Peyer's patch (tissue), 4 donors: ENCODE measurements around the gene RASA3. TPM values are rescaled to one million over a fixed set of nuclear protein-coding genes. Genes with fewer than 3 reads are reported as not detected.
"Not testable (repeated sequence)": the region's sequence is repeated elsewhere in the genome, so short reads cannot be mapped to it uniquely, and the experiment has no call there.

Experiments
- DNase-seq, 3 donors: peaks; one replicate each; pipeline ENCODE4 v3.0.0-alpha.2; 2017 to 2019
- H3K27ac ChIP-seq, 4 donors: fragments of 200-600 bp; sonication (generic); one replicate each; pipeline ENCODE4 v1.5.1; 2016 to 2019
- H3K27me3 ChIP-seq, 2 donors: fragments of 200-600 bp; sonication (generic); one replicate each; pipeline ENCODE4 v1.5.1; 2019
- H3K36me3 ChIP-seq, 3 donors: fragments of 200-600 bp; sonication (generic); one replicate each; pipeline ENCODE4 v1.5.1; 2016 to 2019
- H3K4me1 ChIP-seq, 4 donors: fragments of 200-600 bp; sonication (generic); one replicate each; pipeline ENCODE4 v1.5.1; 2016 to 2019
- H3K4me3 ChIP-seq, 4 donors: fragments of 200-600 bp; sonication (generic); 1 replicate in 3 of 4; 2 replicates in 1 of 4; pipeline ENCODE4 v1.5.1; 2016 to 2019; ENCODE audit warnings: mild to moderate bottlenecking in 1 of 4
- H3K9me3 ChIP-seq, 4 donors: fragments of 200-600 bp; sonication (generic); one replicate each; pipeline ENCODE4 v1.5.1; 2016 to 2019; ENCODE audit warnings: mild to moderate bottlenecking in 1 of 4
- POLR2A ChIP-seq, 2 donors: fragments of 450-650 bp; IDR thresholded peaks; one replicate each; pipeline ENCODE4 v1.5.1; 2017; ENCODE audit warnings: antibody characterized with exemption in 2 of 2, mild to moderate bottlenecking in 2 of 2, moderate library complexity in 2 of 2
- total RNA-seq, 4 donors: library from RNA; depleted of rRNA; stranded (reverse); fragments of >200 nt; gene quantifications; one replicate each; pipeline ENCODE4 v1.1.0, GENCODE V29; 2016
- TF ChIP-seq, protein P1 (sequence below), 6 experiments: fragments of 450-650 bp in 4 of 6; fragments of 200-600 bp in 2 of 6; sonication (generic) in 1 of 6; IDR thresholded peaks; one replicate each; pipeline ENCODE4 v1.5.1; 2017 to 2019; ENCODE audit warnings: antibody characterized with exemption in 6 of 6, mild to moderate bottlenecking in 3 of 6, moderate library complexity in 1 of 6

Gene RASA3
- total RNA-seq, 4 donors from 2014 or later, result 3.5 to 41.3 (median 6.9) TPM

DNA sequence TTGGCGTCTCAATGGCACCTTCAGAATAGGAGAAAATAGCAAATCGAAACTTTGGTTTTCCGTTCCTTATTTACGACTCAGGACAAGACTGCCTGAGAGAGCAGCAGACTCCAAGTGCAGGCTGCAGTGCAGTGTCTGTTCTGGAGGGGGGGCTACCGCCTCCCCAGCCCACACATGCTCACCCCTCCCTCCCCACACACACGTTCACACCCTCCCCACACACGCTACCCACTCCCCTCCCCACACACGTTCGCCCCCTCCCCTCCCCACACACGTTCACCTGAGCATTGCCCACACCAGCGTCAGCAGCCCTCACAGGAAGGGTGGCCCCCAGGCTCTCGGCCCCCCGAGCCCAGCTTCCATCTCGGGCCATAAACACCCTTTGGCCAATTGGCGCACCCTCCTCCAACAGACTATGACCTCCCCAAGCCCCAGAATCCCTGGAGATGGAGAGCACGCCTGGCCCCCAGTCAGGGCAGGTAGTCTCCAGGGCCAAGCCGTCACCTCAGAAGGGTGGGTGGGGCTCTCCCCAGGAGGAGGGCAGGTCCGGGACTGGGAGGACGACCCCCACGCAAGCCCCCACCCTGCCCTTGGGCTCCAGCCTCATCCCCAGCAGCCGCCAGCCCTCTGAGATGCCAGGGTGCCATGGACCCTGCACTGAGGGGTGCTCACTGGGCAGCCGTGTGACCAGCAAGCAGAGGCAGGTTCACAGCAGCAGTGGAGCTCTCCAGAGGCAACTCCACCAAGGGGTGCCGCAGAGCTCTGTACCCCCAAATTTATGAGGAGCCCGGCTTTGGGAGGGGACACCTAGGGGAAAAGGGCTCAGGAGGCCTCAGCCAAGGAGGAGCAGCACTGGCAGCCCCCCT, 27.5 kb downstream of the RASA3 start:
- H3K27me3 ChIP-seq, result no peaks in the 10 kb centered on the region
- peaks cover 0 to 25% (median 20%) of the 10 kb centered on the region in 4 donors for H3K4me1 ChIP-seq
- no peak overlapping the region for H3K4me3 ChIP-seq
- no peak for DNase-seq
- H3K27ac ChIP-seq, result no peak overlapping the region
- no peaks in the 10 kb centered on the region for H3K9me3 ChIP-seq
- TF ChIP-seq, protein P1, sequence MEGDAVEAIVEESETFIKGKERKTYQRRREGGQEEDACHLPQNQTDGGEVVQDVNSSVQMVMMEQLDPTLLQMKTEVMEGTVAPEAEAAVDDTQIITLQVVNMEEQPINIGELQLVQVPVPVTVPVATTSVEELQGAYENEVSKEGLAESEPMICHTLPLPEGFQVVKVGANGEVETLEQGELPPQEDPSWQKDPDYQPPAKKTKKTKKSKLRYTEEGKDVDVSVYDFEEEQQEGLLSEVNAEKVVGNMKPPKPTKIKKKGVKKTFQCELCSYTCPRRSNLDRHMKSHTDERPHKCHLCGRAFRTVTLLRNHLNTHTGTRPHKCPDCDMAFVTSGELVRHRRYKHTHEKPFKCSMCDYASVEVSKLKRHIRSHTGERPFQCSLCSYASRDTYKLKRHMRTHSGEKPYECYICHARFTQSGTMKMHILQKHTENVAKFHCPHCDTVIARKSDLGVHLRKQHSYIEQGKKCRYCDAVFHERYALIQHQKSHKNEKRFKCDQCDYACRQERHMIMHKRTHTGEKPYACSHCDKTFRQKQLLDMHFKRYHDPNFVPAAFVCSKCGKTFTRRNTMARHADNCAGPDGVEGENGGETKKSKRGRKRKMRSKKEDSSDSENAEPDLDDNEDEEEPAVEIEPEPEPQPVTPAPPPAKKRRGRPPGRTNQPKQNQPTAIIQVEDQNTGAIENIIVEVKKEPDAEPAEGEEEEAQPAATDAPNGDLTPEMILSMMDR (IDR thresholded peaks at IDR 0.05), result no peak
- no peak for TF ChIP-seq POLR2A (IDR thresholded peaks at IDR 0.05)
- no peaks in the 10 kb centered on the region for H3K36me3 ChIP-seq

DNA sequence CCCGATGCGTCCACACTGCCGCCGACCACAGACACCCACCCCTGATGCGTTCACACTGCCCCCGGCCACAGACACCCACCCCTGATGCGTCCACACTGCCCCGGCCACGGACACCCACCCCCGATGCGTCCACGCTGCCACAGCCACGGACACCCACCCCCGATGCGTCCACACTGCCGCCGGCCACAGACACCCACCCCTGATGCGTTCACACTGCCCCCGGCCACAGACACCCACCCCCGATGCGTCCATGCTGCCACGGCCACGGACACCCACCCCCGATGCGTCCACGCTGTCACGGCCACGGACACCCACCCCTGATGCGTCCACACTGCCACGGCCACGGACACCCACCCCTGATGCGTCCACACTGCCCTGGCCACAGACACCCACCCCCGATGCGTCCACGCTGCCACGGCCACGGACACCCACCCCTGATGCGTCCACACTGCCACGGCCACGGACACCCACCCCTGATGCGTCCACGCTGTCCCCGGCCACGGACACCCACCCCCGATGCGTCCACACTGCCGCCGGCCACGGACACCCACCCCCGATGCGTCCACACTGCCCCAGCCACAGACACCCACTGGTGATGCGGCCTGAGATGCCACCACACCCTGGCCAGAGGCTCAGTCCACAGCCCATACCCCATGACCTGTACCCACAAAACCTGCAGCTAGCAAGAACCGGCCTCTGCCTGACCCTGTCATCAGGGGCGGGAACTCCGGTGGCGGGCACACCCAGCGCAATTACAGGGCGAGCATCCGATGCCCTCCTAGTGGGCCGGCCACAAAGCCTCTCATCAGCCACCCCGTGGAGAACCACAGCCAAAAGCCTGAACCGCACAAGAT, 28.4 kb downstream of the RASA3 start:
- no peak overlapping the region for H3K27ac ChIP-seq
- TF ChIP-seq POLR2A (IDR thresholded peaks at IDR 0.05), result no peak
- TF ChIP-seq, protein P1 (IDR thresholded peaks at IDR 0.05), result no peak
- peak in 2 of 3 donors; percentile 33 to 41 for DNase-seq
- H3K4me3 ChIP-seq, result no peak overlapping the region
- H3K36me3 ChIP-seq, result no peaks in the 10 kb centered on the region
- H3K9me3 ChIP-seq, result no peaks in the 10 kb centered on the region
- peaks cover 0 to 17% (median 12%) of the 10 kb centered on the region in 4 donors for H3K4me1 ChIP-seq
- no peaks in the 10 kb centered on the region for H3K27me3 ChIP-seq

DNA sequence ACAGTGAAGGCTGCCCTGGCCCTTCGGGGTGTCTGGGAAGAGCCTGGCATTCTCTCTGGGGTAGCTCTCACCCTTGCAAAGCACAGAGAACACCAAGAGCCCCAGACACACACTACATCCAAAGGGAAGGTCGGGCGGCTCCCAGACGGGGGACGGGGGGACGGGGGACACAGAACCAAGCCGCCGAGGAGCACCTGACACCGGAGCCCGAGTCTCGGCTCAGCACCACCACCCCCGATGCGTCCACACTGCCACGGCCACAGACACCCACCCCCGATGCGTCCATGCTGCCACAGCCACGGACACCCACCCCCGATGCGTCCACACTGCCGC, 29.2 kb downstream of the RASA3 start:
- not testable (repeated sequence) for H3K27ac ChIP-seq, H3K36me3 ChIP-seq, H3K27me3 ChIP-seq, H3K4me3 ChIP-seq, H3K9me3 ChIP-seq
- peak in 2 of 3 donors; percentile 30 to 39 for DNase-seq
- H3K4me1 ChIP-seq, result peaks cover 0 to 14% (median 9%) of the 10 kb centered on the region in 4 donors

DNA sequence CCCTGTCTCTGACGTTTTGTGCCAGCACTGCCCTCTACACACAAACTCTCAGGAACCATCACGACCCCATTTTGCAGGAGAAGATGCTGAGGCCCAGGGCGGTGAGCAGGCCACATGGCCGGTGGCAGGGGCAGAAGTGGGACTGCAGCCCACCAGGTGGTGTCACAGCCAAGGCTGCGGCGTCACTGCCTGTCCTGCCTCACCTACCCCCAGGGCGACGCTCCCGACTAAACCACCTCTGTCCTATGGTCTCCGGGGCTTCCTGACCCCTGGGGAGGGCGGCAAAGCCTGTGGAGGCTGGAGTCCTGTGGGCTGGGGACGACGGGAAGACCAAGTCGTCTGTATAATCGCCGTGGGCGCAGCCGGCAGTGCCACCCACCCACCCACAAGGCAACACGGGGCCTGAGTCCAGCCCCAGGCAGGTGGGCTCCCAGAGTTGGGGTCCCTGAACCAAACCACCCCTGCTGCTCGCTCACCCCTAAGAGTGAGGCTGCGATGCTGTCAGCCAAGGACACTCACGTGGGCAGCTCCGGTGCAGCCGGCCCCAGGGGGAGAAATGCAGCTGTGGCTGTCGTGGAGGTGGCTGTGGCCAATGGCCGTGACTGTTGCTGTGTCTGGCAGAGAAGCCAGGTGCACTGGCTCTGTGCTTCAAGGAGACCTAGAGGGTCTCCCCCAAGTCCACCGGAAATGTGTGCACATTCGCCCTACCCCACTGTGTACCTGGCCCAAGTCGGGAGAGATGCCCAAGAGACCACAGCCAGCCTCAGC, 29.7 kb downstream of the RASA3 start:
- no peak overlapping the region for H3K4me3 ChIP-seq
- H3K27ac ChIP-seq, result no peak overlapping the region
- peak in 2 of 3 donors; percentile 39 to 45 for DNase-seq
- TF ChIP-seq, protein P1 (IDR thresholded peaks at IDR 0.05), result no peak
- no peak for TF ChIP-seq POLR2A (IDR thresholded peaks at IDR 0.05)
- H3K36me3 ChIP-seq, result no peaks in the 10 kb centered on the region
- peaks cover 0 to 11% (median 7%) of the 10 kb centered on the region in 4 donors for H3K4me1 ChIP-seq
- H3K9me3 ChIP-seq, result no peaks in the 10 kb centered on the region
- no peaks in the 10 kb centered on the region for H3K27me3 ChIP-seq

DNA sequence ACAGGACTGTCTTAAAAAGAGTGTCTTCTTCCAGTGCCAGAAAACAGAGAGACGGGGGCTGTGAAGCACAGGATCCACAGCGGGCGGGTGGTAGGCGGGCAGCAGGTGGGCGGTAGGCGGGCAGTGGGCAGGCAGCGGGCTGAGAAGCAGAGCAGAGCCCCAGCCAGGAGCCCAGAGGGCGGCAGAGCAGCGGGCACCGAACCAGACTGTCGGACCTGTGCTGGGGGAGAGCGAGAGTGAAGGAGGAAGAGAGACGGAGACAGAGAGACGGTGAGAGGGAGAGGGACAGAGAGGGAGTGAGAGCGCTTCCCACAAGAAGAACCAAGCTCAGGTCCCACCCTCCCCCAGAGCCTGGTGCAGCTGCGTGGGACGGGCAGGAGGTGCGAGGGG, 30.3 kb downstream of the RASA3 start:
- Histone ChIP-seq H3K4me3 (no peak overlapping the region), H3K27me3 (no peaks in the 10 kb centered on the region), H3K36me3 (no peaks in the 10 kb centered on the region), H3K9me3 (no peaks in the 10 kb centered on the region), H3K27ac (no peak overlapping the region), H3K4me1 (peaks cover 0 to 11% (median 7%) of the 10 kb centered on the region in 4 donors)
- no peak for TF ChIP-seq POLR2A (IDR thresholded peaks at IDR 0.05)
- TF ChIP-seq, protein P1 (IDR thresholded peaks at IDR 0.05), result no peak
- DNase-seq, result peak in 1 of 3 donors; percentile 44
